HG03571 (cell line): ENCODE measurements around the gene MET.
"Not testable (repeated sequence)": the region's sequence is repeated elsewhere in the genome, so short reads cannot be mapped to it uniquely, and the experiment has no call there.

Source experiments
- ATAC-seq: cut with Tn5 transposase; IDR thresholded peaks from one replicate; pipeline ENCODE4 v1.9.1; 2021; ENCODE audit not compliant: unreplicated experiment

Gene MET

DNA sequence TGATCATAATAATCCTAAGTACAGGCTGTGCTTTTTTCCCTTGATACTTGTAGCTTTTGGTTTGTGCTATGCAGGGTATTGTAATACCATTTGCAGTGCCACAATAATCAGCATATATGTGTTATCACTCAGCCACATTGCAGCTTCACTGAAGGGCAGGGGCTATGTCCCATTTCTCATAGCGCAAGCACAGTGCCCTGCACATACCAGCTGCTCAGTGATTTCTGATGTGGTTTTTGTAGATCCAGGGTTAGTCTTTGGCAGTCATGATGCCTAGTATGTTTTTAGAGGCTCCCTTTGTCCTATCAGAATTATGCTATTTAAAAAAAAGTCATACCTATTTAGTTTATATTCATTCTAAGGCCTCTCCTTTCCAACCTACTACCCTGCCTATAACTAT is 25.8 kb downstream of the MET start:
- ATAC-seq: no peak

DNA sequence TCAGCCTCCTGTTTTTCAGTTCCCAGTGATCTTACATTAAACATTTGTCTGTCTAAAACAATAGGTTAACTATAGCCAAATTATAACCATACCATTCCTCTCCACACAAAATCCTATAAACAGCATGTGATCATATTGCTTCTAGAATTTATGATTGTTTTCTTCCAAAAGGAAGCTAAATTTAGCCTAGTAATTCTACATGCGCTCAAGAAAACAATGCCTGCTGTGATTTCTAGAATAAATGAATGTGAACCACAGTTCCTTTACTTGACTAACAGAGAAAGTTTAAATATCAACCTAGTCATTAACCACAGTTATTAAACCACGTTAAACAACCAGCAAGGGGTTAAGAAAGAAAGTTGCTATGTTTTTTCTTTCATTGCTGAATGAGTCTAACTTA is 26.4 kb downstream of the MET start:
- ATAC-seq: no peak

DNA sequence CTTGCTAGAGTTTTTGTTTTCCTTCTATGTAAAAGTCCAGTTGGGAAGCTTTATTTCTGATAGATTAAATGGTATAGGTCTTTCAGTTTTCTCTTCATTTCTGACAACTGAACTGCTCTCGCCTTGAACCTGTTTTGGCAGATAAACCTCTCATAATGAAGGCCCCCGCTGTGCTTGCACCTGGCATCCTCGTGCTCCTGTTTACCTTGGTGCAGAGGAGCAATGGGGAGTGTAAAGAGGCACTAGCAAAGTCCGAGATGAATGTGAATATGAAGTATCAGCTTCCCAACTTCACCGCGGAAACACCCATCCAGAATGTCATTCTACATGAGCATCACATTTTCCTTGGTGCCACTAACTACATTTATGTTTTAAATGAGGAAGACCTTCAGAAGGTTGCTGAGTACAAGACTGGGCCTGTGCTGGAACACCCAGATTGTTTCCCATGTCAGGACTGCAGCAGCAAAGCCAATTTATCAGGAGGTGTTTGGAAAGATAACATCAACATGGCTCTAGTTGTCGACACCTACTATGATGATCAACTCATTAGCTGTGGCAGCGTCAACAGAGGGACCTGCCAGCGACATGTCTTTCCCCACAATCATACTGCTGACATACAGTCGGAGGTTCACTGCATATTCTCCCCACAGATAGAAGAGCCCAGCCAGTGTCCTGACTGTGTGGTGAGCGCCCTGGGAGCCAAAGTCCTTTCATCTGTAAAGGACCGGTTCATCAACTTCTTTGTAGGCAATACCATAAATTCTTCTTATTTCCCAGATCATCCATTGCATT is 27.1 kb downstream of the MET start:
- ATAC-seq: no peak

DNA sequence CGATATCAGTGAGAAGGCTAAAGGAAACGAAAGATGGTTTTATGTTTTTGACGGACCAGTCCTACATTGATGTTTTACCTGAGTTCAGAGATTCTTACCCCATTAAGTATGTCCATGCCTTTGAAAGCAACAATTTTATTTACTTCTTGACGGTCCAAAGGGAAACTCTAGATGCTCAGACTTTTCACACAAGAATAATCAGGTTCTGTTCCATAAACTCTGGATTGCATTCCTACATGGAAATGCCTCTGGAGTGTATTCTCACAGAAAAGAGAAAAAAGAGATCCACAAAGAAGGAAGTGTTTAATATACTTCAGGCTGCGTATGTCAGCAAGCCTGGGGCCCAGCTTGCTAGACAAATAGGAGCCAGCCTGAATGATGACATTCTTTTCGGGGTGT is 27.7 kb downstream of the MET start:
- ATAC-seq: no peak

DNA sequence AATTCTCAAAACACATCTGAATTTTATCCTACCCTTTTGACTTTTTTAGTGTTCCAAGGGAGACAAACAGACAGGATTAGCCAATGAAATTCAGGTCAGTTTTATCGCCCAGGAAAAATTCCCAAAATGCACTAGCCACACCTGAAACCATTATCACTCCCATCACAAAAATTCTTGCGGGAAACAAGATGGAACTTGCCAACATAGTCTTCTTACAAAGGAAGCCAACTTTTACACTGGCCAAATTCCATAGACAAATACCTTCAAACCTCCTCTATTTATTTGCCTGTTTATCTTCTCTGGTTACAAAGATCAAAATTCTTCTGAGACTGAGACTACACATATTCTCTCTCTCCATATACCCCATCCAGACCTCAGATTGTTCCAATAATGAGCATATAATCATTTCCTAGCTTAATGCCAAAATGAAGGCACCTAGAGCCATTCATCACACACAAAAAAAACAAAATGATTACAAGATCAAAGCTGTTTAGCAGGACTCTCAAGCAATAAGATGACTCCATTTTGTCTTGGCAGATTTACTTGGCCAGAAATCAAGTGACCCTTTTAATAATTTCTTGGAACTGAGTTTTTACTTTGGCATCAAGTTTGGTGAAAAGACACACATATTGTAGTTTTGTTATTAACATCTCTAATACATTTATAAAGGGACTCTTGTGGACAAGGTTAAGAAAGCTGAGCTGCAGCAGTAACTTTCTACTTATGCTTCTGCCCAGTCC is 30.2 kb downstream of the MET start:
- ATAC-seq: no peak

DNA sequence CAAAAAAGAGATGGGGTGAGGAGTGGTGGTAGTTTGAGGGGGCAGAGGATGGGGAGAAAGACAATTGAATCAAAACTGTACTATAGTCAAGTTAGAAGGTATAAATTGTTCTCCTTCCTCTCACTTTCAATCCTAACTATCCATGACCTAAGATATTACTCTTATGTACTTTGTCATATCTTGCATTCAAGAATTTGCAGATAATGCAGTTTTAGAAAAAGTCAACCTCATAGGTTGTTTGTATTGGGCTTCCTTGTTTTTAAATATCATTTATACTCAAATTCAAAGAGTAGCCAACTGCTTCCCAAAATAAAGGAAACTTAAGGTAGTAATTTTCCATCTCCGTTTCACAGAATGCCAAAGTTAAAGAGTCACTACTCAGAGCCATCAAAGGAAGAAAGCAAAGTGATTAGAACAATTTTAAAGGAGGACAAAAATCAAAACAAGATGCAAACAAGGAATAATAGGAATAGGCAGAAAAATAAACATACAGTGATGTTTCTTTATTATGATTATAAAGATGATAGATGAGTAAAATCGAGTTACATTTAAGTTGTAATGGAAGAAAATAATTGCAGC is 32.7 kb downstream of the MET start:
- no peak for ATAC-seq

DNA sequence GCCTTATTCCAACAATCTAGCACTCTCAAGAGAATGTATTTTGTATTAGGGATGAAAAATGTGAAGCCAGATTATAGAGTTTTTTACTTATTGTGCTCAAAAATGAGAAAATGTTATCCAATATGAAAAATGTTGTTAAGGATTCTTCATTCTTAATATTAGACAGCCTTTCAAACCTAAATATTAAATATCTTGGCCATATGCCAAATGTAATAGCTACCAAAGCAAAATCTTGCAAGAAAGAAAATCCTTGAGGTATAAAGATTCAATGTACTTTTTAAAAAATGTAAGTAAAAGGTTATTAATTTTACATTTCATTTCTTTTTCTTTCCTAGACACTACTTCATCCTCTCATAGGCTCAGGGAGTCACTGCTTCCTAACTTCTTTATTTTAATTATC is 33.4 kb downstream of the MET start:
- ATAC-seq: no peak

DNA sequence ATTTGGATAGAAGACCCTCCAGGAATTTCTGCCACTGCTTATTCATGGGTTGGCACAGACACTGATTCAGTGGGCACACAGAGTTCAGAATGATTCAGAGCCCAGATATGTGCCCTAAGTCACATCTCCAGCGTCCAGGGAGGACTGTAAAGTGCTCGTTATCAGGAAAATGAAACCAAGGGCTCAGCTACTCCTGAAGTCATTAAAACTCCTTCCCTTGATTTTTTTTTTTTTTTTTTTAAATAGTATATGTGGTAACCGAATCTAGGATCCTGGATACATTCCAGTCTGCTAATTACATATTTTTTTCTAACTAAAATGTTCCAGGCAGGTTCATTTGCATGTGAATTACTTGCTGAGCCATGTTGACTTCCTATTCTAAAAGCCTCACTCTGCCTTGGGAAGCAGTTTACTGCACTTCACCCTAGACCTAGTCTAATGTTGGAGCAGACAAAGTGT is 34.7 kb downstream of the MET start:
- ATAC-seq: no peak

DNA sequence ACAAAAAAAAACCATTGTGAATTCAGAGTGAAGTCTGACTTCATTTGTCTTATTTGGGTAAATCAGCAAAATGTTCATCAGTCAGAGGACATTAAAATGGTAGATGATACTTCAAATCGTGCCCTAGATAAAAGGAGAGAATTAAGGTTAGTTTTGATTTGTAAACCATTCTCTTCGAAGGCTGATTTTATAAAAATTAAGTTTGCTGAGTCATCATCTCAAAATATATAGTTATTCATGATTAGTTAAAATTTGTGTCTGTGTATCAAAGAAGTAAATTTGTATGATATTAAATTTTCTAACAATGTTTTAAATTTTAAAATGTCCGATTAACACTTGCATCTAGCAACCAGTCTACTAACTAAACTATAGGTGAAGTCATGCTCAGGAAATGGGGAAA is 35.3 kb downstream of the MET start:
- no peak for ATAC-seq

DNA sequence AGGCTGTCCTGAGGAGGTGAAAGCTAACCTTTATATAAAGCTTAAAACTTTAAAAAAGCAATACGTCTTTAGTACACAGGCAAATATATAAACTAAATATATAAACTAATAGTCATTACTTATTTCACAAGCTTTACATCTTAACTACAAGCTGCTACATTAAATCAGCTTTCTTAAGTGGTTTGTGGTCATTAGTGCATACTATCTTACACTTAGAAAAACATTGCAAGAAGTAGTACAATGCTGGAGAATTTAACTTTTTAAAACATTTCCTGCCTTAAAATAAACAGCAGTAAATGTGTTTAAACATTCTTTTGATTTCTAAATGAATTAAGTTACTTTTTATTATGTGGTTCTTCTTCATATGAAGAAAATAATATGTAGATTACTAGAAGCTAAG is 36.3 kb downstream of the MET start:
- no peak for ATAC-seq

DNA sequence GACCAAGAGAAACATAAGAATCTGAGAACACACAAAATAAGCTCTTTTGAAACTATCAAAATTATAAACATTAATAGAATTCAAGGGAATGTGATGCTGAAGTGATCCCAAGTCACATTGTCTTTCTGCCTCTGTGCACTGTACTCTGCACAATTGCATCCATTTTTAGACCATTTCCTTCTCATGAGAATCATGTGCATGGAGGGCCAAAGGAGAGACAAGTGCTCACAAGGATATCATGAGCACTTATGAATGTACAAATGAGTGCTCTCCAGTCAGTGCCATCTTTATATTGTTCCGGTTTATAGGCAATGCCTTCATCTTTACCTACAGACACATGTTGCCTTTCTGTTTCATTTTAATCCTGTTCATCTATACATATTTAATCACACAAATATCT is 36.9 kb downstream of the MET start:
- ATAC-seq: no peak

DNA sequence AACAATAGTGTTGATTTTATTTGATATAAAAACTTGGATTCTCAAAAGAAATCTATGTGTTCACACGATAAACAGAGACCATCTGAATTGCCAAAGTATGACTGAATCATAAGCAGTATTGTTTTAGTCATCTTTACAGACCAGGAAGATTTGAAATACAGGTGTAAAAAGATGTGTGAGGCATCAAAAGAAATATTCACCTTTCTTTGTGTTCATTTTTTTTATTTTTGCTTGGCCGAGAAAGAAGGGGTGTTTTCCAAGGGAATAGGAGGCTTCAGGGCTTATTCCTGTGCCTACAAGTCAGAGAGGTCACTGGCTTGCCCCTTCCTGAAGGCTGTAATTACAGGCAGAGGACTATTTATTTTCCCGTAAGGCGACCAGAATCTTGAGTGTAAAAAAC is 37.3 kb downstream of the MET start:
- ATAC-seq: no peak

DNA sequence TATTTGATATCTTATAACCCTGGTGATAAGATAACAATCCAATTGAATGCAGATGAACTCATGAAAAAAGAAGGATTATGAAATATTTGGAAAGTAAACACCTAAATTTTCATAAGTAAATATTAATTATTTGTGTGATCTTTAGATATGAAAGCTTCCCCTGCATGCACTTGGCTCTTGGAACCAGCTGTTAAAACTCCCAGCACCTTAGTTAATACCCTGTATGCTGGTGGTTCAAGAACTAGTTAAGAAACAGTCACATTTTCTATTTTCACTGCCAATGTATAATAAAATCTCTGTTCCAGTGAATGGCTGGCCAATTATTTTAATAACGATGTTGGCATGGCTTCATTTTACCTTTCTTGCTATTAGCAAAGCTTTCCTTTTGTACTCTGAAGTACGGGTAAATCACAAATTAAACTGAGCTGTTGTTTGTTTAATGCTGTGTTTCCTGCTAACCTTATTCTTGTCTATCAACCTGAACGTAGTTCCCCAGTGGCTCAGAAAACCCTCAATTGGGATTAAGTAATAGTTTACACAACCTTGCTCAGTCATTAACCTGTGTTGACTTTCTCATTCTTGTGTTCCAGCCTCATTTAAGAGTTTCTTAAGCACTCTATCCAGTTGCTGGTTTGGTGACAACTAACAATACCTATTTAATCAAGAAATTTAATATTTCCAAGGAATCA is 38.9 kb downstream of the MET start:
- ATAC-seq: no peak

DNA sequence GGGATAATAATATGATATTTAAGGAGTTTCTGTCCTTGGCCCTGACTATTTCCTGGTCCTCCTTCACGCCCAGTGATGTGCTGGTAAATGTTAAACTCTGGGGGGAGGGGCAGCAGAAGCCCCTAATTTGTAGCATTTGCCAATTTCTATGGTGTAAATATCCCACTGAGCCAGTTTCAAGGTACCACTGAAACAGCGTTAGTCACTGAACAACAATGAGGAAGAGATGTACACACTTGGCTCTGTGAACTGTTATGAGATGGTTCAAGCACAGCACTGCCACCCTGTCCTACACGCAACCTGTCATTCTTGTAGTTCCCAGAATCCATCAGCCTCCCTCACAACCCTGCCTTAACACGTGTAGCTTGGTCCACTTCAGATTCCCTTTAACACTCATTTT is 39.8 kb downstream of the MET start:
- ATAC-seq: no peak

DNA sequence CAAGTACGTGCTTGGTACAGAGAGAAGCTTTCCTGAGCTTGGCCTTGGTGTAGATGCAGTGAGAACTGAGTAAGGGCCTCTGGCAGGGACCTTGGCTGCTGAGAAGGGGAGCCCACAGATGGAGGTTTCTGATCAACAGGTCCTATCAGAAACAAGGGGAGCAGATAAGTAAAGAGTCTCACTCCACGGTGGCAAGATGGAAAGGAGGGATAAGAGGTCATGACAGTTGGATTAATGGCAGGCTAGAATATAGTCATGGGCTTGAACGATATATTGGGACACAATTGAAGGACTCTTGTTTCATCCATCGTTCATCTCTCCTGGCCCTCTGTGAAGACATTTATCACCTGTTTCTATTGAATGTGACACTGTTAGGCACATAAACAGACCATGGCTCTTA is 41.5 kb downstream of the MET start:
- ATAC-seq: no peak

DNA sequence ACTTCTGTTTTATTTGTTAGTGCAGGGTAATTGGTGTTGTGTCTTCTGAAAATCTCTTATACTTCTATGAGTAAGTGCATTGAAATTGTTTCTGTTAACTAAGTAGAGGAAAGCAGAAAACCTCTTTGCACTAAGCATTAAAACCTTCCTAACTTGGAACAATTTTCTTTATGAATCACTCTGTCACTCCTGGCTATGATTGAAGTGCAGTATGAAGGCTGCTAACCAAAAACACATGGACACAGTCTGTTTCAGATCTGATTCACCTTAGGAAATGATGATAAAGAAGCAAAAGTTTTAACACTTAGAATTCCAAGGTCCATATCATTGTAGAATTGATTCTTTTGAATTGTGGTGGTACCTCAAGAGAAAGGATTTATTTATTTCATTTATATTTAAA is 41.9 kb downstream of the MET start:
- ATAC-seq: no peak

DNA sequence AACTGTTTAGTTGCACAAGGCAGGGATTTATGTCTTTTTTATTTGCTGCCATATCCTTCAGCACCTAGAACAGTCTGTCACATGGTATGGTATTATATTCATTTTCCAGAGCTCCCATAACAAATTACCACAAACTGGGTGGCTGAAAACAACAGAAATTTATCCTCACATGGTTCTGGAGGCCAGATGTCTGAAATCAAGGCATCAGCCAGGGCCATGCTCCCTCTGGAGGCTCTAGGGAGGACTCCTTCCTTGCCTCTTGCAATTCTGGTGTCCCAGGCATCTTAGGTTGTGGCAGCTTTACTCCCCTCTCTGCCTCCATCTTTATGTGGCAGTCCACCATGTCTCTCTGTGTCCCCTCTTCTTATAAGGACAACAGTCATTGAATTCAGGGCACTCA is 43.1 kb downstream of the MET start:
- ATAC-seq: no peak

DNA sequence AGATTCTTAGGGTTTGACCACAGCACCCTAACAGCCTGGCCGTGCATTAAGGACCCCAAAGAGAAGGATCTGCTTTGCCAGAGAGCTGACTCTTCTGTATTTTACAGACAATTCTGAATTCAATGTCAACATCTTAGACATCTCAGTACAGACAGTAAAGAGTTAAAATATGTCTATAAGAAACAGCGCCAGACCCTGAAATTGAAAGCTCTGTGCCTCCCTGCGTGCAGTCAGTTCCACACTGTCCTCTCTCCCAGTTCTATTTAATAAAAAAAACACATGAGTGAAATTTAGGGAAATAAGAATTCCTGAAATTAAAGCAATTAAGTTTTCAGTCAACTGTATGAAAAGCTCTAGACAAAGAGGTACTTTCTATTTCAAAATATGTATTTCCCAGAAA is 45.1 kb downstream of the MET start:
- ATAC-seq: no peak

DNA sequence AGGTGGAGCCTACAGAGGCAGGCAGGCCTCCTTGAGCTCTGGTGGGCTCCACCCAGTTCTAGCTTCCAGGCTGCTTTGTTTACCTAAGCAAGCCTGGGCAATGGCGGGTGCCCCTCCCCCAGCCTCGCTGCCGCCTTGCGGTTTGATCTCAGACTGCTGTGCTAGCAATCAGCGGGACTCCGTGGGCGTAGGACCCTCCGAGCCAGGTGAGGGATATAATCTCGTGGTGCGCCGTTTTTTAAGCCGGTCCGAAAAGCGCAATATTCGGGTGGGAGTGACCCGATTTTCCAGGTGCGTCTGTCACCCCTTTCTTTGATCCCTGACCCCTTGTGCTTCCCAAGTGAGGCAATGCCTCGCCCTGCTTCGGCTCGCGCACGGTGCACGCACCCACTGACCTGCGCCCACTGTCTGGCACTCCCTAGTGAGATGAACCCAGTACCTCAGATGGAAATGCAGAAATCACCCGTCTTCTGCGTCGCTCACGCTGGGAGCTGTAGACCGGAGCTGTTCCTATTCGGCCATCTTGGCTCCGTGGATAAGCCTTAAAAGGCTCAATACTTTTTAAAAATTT is 52.0 kb downstream of the MET start:
- not testable (repeated sequence) for ATAC-seq

DNA sequence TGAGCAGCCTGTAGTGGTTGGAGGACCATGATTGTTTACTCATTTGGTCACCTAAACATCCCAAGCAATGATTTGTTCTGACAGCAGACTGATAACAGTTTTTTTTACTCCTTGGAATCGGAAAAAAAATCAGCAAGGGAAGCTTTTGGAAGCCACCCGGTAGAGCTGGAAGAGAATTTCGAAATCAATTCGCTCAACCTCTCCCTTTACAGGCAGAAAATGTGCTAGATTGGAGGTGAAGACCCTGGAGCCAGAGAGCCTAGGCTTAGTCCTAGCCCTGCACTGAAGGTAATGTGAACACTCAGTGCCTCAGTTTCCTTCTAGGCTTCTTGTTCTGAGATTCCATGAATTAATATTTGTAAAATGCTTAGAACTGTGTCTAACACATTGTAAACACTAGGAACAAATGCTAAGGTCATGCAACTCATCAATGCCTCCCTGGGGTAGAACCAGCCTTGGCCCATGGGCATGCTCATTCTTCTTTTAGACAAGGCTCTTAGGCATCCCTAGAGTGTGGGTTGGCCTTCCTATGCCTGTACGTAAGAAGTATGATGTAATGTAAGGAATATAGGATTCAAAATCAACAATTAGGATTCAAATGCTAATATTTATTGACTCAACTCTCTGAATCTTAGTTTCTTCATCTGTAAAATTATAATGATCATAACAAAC is 52.7 kb downstream of the MET start:
- ATAC-seq: no peak

DNA sequence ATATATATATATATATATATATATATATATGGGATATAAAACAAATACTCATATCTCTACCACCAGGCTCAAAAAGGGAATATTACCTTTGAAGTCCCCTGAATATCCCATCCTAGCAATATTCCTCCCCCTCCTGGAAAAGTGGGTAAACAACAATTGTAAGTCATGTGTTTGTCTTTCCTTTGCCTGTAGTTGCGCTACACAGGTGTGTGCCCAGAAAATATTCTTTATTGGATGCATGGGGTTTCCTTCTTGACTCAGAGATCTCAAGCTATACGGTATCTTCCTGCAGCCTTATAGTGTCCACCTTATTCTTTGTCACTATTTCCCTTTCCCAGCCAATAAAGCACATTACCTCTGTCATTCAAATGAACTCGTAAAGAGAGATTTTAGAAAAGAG is 54.2 kb downstream of the MET start:
- ATAC-seq: no peak
